Measurements from ENCODE around the gene ARSB.

The ARSB gene

GRCh38 chr5:78751872-78752271 lies 233.2 kb downstream of the ARSB start:
- Histone ChIP-seq H2BK5ac (ENCODE audit: low read length) (no peak overlapping the region), H3K9ac (ENCODE audit: low read depth, low read length, poor library complexity) (no peak overlapping the region), H4K91ac (ENCODE audit: low read depth, low read length, poor library complexity) (no peak overlapping the region), H3K27me3 (ENCODE audit: control insufficient read depth in 3 of 3, insufficient read depth in 3 of 3, low read depth in 1 of 3, low read length in 3 of 3) (peaks cover 0 to 11% (median 2%) of the 10 kb centered on the region in 3 experiments), H4K8ac (ENCODE audit: low read depth, low read length) (no peak overlapping the region), H3K23ac (ENCODE audit: low read depth, low read length, poor library complexity) (no peak overlapping the region), H3K14ac (ENCODE audit: low read length) (no peak overlapping the region), H2BK120ac (ENCODE audit: low read depth, low read length) (no peak overlapping the region), H3K4me2 (ENCODE audit: insufficient read depth, low read length, poor library complexity, severe bottlenecking) (no peak overlapping the region), H3K36me3 (replicated peaks in 1 of 2; ENCODE audit: control insufficient read depth in 2 of 2, insufficient read depth in 2 of 2, low read length in 2 of 2) (no peaks in the 10 kb centered on the region), H2BK15ac (ENCODE audit: low read length) (no peak overlapping the region), H3K4me1 (ENCODE audit: control insufficient read depth in 2 of 2, insufficient read depth in 1 of 2, low read depth in 1 of 2, low read length in 2 of 2) (peaks cover 0 to 2% of the 10 kb centered on the region in 2 donors), H2BK12ac (ENCODE audit: low read length) (no peak overlapping the region), H3K4me3 (ENCODE audit: low read length in 2 of 2) (no peak overlapping the region), H3K18ac (ENCODE audit: low read length) (no peak overlapping the region), H2AFZ (ENCODE audit: low read length) (no peak overlapping the region), H3K9me3 (replicated peaks in 1 of 2; ENCODE audit: control insufficient read depth in 2 of 2, insufficient read depth in 1 of 2, low read depth in 1 of 2, low read length in 2 of 2) (no peaks in the 10 kb centered on the region), H3K79me1 (ENCODE audit: low read depth, low read length) (no peaks in the 10 kb centered on the region), H3K4ac (ENCODE audit: low read length) (no peak overlapping the region), H3K27ac (replicated peaks; ENCODE audit: low read length) (no peak overlapping the region), H2AK5ac (ENCODE audit: low read depth, low read length) (no peak overlapping the region)
- no CpG with 5 or more reads among the region's 1 CpG for WGBS, 2 donors (ENCODE audit: extremely low coverage in 2 of 2, insufficient read length in 2 of 2, insufficient replicate concordance in 1 of 2)
- DNase-seq (ENCODE audit: low spot score): no peak

DNA sequence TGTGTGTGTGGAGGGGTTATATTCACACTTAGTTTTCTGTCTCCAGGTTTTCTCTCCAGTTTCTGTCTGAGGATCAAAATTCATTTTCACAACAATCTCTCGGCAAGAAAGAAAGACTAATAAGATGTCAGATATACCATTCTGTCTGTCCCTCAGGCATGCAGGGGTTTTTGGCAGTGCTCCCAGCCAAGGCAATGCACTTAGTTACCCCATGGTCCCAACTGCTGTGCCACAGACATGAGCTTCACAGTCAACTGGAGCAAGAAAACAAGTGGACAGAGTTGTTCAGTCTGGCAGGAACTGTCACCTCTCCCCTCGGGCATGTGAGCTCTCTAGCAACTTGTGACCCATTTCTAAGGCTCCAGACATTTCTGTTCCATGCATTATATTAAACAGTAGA lies 234.8 kb downstream of the ARSB start:
- Histone ChIP-seq H3K18ac (ENCODE audit: low read length) (no peak overlapping the region), H2AK5ac (ENCODE audit: low read depth, low read length) (no peak overlapping the region), H3K4me3 (ENCODE audit: low read length in 2 of 2) (no peak overlapping the region), H3K4ac (ENCODE audit: low read length) (no peak overlapping the region), H4K91ac (ENCODE audit: low read depth, low read length, poor library complexity) (no peak overlapping the region), H3K36me3 (replicated peaks in 1 of 2; ENCODE audit: control insufficient read depth in 2 of 2, insufficient read depth in 2 of 2, low read length in 2 of 2) (no peaks in the 10 kb centered on the region), H3K9ac (ENCODE audit: low read depth, low read length, poor library complexity) (no peak overlapping the region), H3K79me1 (ENCODE audit: low read depth, low read length) (no peaks in the 10 kb centered on the region), H2AFZ (ENCODE audit: low read length) (no peak overlapping the region), H3K4me1 (ENCODE audit: control insufficient read depth in 2 of 2, insufficient read depth in 1 of 2, low read depth in 1 of 2, low read length in 2 of 2) (peaks cover 11% of the 10 kb centered on the region in 2 donors), H4K8ac (ENCODE audit: low read depth, low read length) (no peak overlapping the region), H3K14ac (ENCODE audit: low read length) (no peak overlapping the region), H3K4me2 (ENCODE audit: insufficient read depth, low read length, poor library complexity, severe bottlenecking) (no peak overlapping the region), H2BK5ac (ENCODE audit: low read length) (no peak overlapping the region), H2BK15ac (ENCODE audit: low read length) (no peak overlapping the region), H3K27ac (replicated peaks; ENCODE audit: low read length) (no peak overlapping the region), H3K23ac (ENCODE audit: low read depth, low read length, poor library complexity) (no peak overlapping the region), H3K27me3 (ENCODE audit: control insufficient read depth in 3 of 3, insufficient read depth in 3 of 3, low read depth in 1 of 3, low read length in 3 of 3) (peaks cover 0 to 11% (median 2%) of the 10 kb centered on the region in 3 experiments), H2BK120ac (ENCODE audit: low read depth, low read length) (no peak overlapping the region), H3K9me3 (replicated peaks in 1 of 2; ENCODE audit: control insufficient read depth in 2 of 2, insufficient read depth in 1 of 2, low read depth in 1 of 2, low read length in 2 of 2) (no peaks in the 10 kb centered on the region), H2BK12ac (ENCODE audit: low read length) (no peak overlapping the region)
- DNase-seq (ENCODE audit: low spot score): no peak
- no CpG with 5 or more reads among the region's 2 CpGs for WGBS, 2 donors (ENCODE audit: extremely low coverage in 2 of 2, insufficient read length in 2 of 2, insufficient replicate concordance in 1 of 2)

GRCh38 chr5:78747705-78748359 lies 237.3 kb downstream of the ARSB start:
- H3K27ac ChIP-seq (replicated peaks; ENCODE audit: low read length): no peak overlapping the region
- no peak for DNase-seq (ENCODE audit: low spot score)
- H3K9me3 ChIP-seq (replicated peaks in 1 of 2; ENCODE audit: control insufficient read depth in 2 of 2, insufficient read depth in 1 of 2, low read depth in 1 of 2, low read length in 2 of 2): no peaks in the 10 kb centered on the region
- no peak overlapping the region for H2BK12ac ChIP-seq (ENCODE audit: low read length)
- H4K91ac ChIP-seq (ENCODE audit: low read depth, low read length, poor library complexity): no peak overlapping the region
- no peak overlapping the region for H3K9ac ChIP-seq (ENCODE audit: low read depth, low read length, poor library complexity)
- H2BK5ac ChIP-seq (ENCODE audit: low read length): no peak overlapping the region
- H2BK15ac ChIP-seq (ENCODE audit: low read length): no peak overlapping the region
- no peak overlapping the region for H3K14ac ChIP-seq (ENCODE audit: low read length)
- peaks cover 0 to 7% (median 2%) of the 10 kb centered on the region in 3 experiments for H3K27me3 ChIP-seq (ENCODE audit: control insufficient read depth in 3 of 3, insufficient read depth in 3 of 3, low read depth in 1 of 3, low read length in 3 of 3)
- no peak overlapping the region for H3K4me3 ChIP-seq (ENCODE audit: low read length in 2 of 2)
- no peak overlapping the region for H4K8ac ChIP-seq (ENCODE audit: low read depth, low read length)
- H3K79me1 ChIP-seq (ENCODE audit: low read depth, low read length): no peaks in the 10 kb centered on the region
- WGBS, 2 donors (ENCODE audit: extremely low coverage in 2 of 2, insufficient read length in 2 of 2, insufficient replicate concordance in 1 of 2): no CpG with 5 or more reads among the region's 7 CpGs
- no peak overlapping the region for H2BK120ac ChIP-seq (ENCODE audit: low read depth, low read length)
- peaks cover 17 to 20% of the 10 kb centered on the region in 2 donors for H3K4me1 ChIP-seq (ENCODE audit: control insufficient read depth in 2 of 2, insufficient read depth in 1 of 2, low read depth in 1 of 2, low read length in 2 of 2)
- no peak overlapping the region for H3K23ac ChIP-seq (ENCODE audit: low read depth, low read length, poor library complexity)
- H3K4ac ChIP-seq (ENCODE audit: low read length): no peak overlapping the region
- no peak overlapping the region for H2AK5ac ChIP-seq (ENCODE audit: low read depth, low read length)
- H3K4me2 ChIP-seq (ENCODE audit: insufficient read depth, low read length, poor library complexity, severe bottlenecking): no peak overlapping the region
- H2AFZ ChIP-seq (ENCODE audit: low read length): no peak overlapping the region
- no peaks in the 10 kb centered on the region for H3K36me3 ChIP-seq (replicated peaks in 1 of 2; ENCODE audit: control insufficient read depth in 2 of 2, insufficient read depth in 2 of 2, low read length in 2 of 2)
- H3K18ac ChIP-seq (ENCODE audit: low read length): no peak overlapping the region

GRCh38 chr5:78747055-78747454 lies 238.1 kb downstream of the ARSB start:
- H3K4me1 ChIP-seq (ENCODE audit: control insufficient read depth in 2 of 2, insufficient read depth in 1 of 2, low read depth in 1 of 2, low read length in 2 of 2): peaks cover 17 to 20% of the 10 kb centered on the region in 2 donors
- no peak overlapping the region for H3K14ac ChIP-seq (ENCODE audit: low read length)
- H3K4ac ChIP-seq (ENCODE audit: low read length): no peak overlapping the region
- no peak overlapping the region for H2AFZ ChIP-seq (ENCODE audit: low read length)
- H2BK120ac ChIP-seq (ENCODE audit: low read depth, low read length): no peak overlapping the region
- H2BK12ac ChIP-seq (ENCODE audit: low read length): no peak overlapping the region
- no CpG with 5 or more reads among the region's 10 CpGs for WGBS, 2 donors (ENCODE audit: extremely low coverage in 2 of 2, insufficient read length in 2 of 2, insufficient replicate concordance in 1 of 2)
- no peak overlapping the region for H2BK5ac ChIP-seq (ENCODE audit: low read length)
- no peak overlapping the region for H3K4me2 ChIP-seq (ENCODE audit: insufficient read depth, low read length, poor library complexity, severe bottlenecking)
- no peak overlapping the region for H4K91ac ChIP-seq (ENCODE audit: low read depth, low read length, poor library complexity)
- no peak overlapping the region for H4K8ac ChIP-seq (ENCODE audit: low read depth, low read length)
- H3K9ac ChIP-seq (ENCODE audit: low read depth, low read length, poor library complexity): no peak overlapping the region
- H3K79me1 ChIP-seq (ENCODE audit: low read depth, low read length): no peaks in the 10 kb centered on the region
- no peaks in the 10 kb centered on the region for H3K9me3 ChIP-seq (replicated peaks in 1 of 2; ENCODE audit: control insufficient read depth in 2 of 2, insufficient read depth in 1 of 2, low read depth in 1 of 2, low read length in 2 of 2)
- H3K4me3 ChIP-seq (ENCODE audit: low read length in 2 of 2): no peak overlapping the region
- H2AK5ac ChIP-seq (ENCODE audit: low read depth, low read length): no peak overlapping the region
- no peak overlapping the region for H2BK15ac ChIP-seq (ENCODE audit: low read length)
- DNase-seq (ENCODE audit: low spot score): no peak
- H3K27ac ChIP-seq (replicated peaks; ENCODE audit: low read length): no peak overlapping the region
- peaks cover 0 to 7% (median 0%) of the 10 kb centered on the region in 3 experiments for H3K27me3 ChIP-seq (ENCODE audit: control insufficient read depth in 3 of 3, insufficient read depth in 3 of 3, low read depth in 1 of 3, low read length in 3 of 3)
- H3K18ac ChIP-seq (ENCODE audit: low read length): no peak overlapping the region
- H3K36me3 ChIP-seq (replicated peaks in 1 of 2; ENCODE audit: control insufficient read depth in 2 of 2, insufficient read depth in 2 of 2, low read length in 2 of 2): no peaks in the 10 kb centered on the region
- no peak overlapping the region for H3K23ac ChIP-seq (ENCODE audit: low read depth, low read length, poor library complexity)
